Muscle layer of colon (tissue), 2 donors: ENCODE results near the gene PCDHGC3.

ENCODE experiments used
- H3K27ac ChIP-seq: one replicate; pipeline ENCODE4 v1.7.0; 2013; ENCODE audit warnings: low read depth, mild to moderate bottlenecking, low read length, moderate library complexity
- H3K27me3 ChIP-seq, 2 donors: one replicate each; pipeline ENCODE4 v1.7.0; 2013; ENCODE audit warnings: low read length in 2 of 2, mild to moderate bottlenecking in 2 of 2; ENCODE audit not compliant: insufficient read depth in 2 of 2, control insufficient read depth in 1 of 2
- H3K36me3 ChIP-seq: one replicate; pipeline ENCODE4 v1.7.0; 2013; ENCODE audit warnings: mild to moderate bottlenecking, low read length; ENCODE audit not compliant: insufficient read depth
- H3K4me1 ChIP-seq: one replicate; pipeline ENCODE4 v1.7.0; 2013; ENCODE audit warnings: mild to moderate bottlenecking, low read length; ENCODE audit not compliant: insufficient read depth
- H3K4me3 ChIP-seq, 2 donors: one replicate each; pipeline ENCODE4 v1.7.0; 2013; ENCODE audit warnings: low read length in 2 of 2, low read depth in 1 of 2, mild to moderate bottlenecking in 1 of 2, moderate library complexity in 1 of 2
- H3K9ac ChIP-seq: one replicate; pipeline ENCODE4 v1.7.0; 2013; ENCODE audit warnings: low read length
- H3K9me3 ChIP-seq: one replicate; pipeline ENCODE4 v1.7.0; 2013; ENCODE audit warnings: mild to moderate bottlenecking, low read length
- donor health status: abdominal sarcoma.
- donor health status: Adenocarcinoma of cecum.

Gene PCDHGC3

DNA sequence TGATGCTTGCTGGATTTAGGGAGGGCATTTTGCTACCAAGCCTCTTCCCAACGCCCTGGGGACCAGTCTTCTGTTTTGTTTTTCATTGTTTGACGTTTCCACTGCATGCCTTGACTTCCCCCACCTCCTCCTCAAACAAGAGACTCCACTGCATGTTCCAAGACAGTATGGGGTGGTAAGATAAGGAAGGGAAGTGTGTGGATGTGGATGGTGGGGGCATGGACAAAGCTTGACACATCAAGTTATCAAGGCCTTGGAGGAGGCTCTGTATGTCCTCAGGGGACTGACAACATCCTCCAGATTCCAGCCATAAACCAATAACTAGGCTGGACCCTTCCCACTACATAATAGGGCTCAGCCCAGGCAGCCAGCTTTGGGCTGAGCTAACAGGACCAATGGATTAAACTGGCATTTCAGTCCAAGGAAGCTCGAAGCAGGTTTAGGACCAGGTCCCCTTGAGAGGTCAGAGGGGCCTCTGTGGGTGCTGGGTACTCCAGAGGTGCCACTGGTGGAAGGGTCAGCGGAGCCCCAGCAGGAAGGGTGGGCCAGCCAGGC is 36.1 kb downstream of the PCDHGC3 start:
- H3K27me3 ChIP-seq: no peaks in the 10 kb centered on the region
- H3K27ac ChIP-seq: peak overlapping the region; percentile 88
- H3K36me3 ChIP-seq: peaks cover 22% of the 10 kb centered on the region
- peaks cover 54% of the 10 kb centered on the region for H3K4me1 ChIP-seq
- no peak overlapping the region for H3K9ac ChIP-seq
- no peaks in the 10 kb centered on the region for H3K9me3 ChIP-seq
- H3K4me3 ChIP-seq: peak overlapping the region in 1 of 2 donors; percentile 92

GRCh38 chr5:141512390-141512910 is 36.7 kb downstream of the PCDHGC3 start:
- H3K27ac ChIP-seq: peak overlapping the region; percentile 88
- H3K36me3 ChIP-seq: peaks cover 24% of the 10 kb centered on the region
- H3K9ac ChIP-seq: peak overlapping the region; percentile 66
- H3K4me1 ChIP-seq: peaks cover 48% of the 10 kb centered on the region
- H3K4me3 ChIP-seq: peak overlapping the region; percentile 83 to 92
- no peaks in the 10 kb centered on the region for H3K9me3 ChIP-seq
- H3K27me3 ChIP-seq: no peaks in the 10 kb centered on the region

DNA sequence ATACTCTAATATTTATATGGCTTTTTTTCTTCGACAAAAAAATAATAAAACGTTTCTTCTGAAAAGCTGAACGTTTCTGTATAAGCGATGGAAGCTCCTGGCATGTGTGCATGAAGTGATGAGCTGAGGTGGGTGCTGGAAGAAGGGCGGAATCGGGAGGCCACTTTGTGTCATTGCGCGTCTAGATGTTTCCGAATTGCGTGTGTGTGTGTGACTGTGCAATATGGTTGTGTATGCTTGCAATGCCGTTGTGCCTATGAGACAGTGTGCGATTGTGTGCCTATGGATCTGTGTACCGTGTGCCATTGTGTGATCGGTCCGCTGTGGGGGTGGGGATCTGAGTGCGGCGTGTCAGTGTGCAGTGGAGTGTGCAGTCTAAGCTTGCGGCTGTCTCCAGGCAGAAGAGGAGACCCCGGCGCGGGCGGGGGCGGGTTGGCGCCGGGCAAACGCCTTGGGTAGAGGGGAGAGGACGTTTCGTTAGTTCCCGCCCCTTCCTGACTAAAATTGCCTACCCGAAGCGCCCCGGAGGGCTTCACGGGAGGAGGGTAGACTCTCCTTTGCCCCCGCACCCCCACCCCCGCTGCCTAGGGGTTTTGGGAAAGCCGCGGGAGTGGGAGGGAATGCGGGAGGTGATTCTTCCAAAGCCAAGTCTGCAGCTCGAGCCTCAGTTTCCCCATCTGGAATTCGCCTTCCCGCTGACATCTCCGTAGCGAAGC is 37.3 kb downstream of the PCDHGC3 start:
- H3K4me1 ChIP-seq: peaks cover 42% of the 10 kb centered on the region
- peaks cover 24% of the 10 kb centered on the region for H3K36me3 ChIP-seq
- peak overlapping the region; percentile 83 to 92 for H3K4me3 ChIP-seq
- H3K9ac ChIP-seq: peak overlapping the region; percentile 66
- H3K27me3 ChIP-seq: no peaks in the 10 kb centered on the region
- no peaks in the 10 kb centered on the region for H3K9me3 ChIP-seq
- H3K27ac ChIP-seq: peak overlapping the region; percentile 88

- peak overlapping the region; percentile 83 to 92 for H3K4me3 ChIP-seq
- no peaks in the 10 kb centered on the region for H3K9me3 ChIP-seq
- no peaks in the 10 kb centered on the region for H3K27me3 ChIP-seq
- peaks cover 36% of the 10 kb centered on the region for H3K4me1 ChIP-seq
- peaks cover 24% of the 10 kb centered on the region for H3K36me3 ChIP-seq
- H3K27ac ChIP-seq: peak overlapping the region; percentile 88
- H3K9ac ChIP-seq: peak overlapping the region; percentile 66
These were observed 38.0 kb downstream of the PCDHGC3 start for GRCh38 chr5:141513627-141514329.

DNA sequence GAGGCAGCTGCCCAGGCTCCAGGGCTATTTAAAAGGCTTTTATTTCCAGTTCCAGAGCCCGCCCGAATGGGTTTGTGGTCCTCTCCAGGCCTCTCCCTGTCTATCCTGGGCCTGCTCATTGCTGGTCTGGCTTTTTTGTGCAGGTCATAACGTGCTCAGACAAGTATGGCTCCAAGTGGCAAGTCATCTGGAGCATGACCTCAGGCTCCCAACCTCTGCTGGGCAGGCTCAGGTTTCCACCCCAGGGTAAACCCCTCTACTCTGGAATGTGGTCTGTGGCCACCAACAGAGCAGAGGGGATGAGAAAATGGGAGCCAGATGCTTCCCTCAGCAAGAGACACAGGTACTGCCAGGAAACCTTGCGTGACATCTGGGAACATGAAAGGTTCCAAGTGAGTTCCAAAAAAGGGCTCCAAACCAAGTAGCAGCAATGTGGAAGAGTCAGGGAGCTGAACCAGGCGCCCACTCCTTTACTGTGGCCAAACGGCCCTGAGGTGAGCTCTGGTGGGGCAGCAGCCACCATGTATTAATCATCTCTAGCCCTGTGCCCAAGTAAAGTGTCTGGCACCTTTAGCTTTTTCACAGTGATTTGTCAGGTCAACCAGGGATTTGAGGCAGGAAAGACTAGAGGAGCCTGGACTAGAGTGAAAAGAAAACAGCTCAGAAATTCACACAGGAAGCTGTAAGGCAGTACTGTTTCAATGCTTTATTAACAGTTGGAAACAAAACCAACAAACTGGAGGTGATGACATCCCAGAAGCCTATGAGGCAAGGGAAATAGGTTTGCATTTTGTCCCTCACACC is 38.8 kb downstream of the PCDHGC3 start:
- Histone ChIP-seq H3K36me3 (peaks cover 24% of the 10 kb centered on the region), H3K27ac (peak overlapping the region; percentile 88), H3K4me1 (peaks cover 30% of the 10 kb centered on the region), H3K9ac (peak overlapping the region; percentile 66), H3K4me3 (peak overlapping the region; percentile 83 to 92), H3K9me3 (no peaks in the 10 kb centered on the region), H3K27me3 (no peaks in the 10 kb centered on the region)

- H3K4me1 ChIP-seq: peaks cover 24% of the 10 kb centered on the region
- H3K36me3 ChIP-seq: peaks cover 29% of the 10 kb centered on the region
- no peak overlapping the region for H3K4me3 ChIP-seq
- no peak overlapping the region for H3K9ac ChIP-seq
- H3K27me3 ChIP-seq: no peaks in the 10 kb centered on the region
- no peaks in the 10 kb centered on the region for H3K9me3 ChIP-seq
- peak overlapping the region; percentile 88 for H3K27ac ChIP-seq
These were observed 39.4 kb downstream of the PCDHGC3 start for GRCh38 chr5:141515141-141515540.

DNA sequence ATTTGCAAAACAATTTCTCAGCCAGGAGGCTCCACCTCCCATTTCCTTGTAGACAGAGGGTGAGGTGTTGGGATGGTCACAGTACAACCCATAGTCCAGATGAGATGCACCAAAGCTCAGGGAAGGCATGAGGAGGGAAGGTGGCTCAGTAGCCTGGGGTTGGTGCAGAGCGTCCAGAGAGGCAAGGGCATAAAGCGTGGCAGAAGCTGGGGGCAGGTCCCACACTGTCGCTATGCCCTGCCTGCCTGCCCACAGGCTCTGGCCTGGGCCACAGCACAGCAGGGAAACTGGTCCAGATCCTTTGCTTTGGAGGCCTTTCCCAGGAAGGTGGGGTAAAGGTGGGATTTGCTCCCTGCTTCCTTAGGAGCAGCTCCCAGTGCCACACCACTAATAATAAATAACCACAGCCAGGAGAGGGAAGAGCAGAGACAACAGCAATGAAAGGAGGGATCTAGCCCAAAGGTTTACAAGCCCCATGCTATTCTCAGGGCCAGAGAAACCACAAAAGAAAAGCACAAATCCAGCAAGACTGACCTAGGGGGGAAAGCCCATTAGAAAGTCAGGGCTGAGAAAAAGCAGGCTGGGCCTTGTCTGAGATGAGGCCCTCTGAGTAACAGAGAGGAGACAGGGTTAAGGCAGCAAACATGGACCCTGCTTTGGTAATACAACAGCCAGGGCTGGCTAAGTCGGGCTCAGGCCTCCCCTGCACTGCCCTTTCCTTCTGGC is 40.3 kb downstream of the PCDHGC3 start:
- Histone ChIP-seq H3K9me3 (no peaks in the 10 kb centered on the region), H3K4me3 (no peak overlapping the region), H3K4me1 (peaks cover 22% of the 10 kb centered on the region), H3K27ac (peak overlapping the region; percentile 88), H3K27me3 (no peaks in the 10 kb centered on the region), H3K36me3 (peaks cover 23% of the 10 kb centered on the region), H3K9ac (no peak overlapping the region)

DNA sequence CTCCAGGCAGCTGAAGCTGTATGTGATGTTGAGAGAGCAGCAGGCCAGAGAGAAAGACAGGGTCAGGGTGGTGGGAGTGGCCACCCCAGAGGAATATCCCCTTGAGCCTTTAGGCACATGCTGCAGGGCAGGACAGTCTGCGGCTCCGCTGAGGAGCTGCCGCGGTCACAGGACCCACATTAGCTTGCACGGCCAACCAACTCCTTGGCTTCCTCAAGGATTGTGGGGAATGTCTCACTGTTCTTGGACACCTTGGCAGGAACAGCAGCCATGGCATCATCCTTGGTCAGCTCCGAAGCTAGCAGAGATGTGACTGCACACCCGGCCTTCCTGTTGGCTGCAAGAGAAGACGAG is 40.9 kb downstream of the PCDHGC3 start:
- Histone ChIP-seq H3K36me3 (peaks cover 18% of the 10 kb centered on the region), H3K27ac (no peak overlapping the region), H3K9ac (no peak overlapping the region), H3K4me1 (peaks cover 24% of the 10 kb centered on the region), H3K9me3 (no peaks in the 10 kb centered on the region), H3K4me3 (no peak overlapping the region), H3K27me3 (no peaks in the 10 kb centered on the region)

DNA sequence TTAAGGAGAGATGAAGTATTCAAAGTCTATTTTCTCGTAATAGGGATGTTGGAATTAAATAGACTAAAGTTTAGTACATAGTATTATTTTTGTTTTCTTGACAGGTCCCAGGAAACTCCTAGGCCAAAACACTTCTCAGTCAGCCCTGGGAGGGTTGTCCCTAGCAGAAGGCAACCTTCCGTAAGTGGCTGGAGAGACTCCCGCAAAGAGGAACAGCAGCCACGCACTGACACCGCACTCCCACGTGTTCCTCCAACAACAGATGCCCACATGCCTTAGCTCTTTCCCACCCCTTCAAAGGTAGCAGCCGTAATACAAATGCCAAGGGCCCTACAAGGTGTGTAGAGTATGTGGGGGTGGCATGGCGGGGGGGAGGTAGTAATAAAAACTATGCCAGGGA is 41.5 kb downstream of the PCDHGC3 start:
- Histone ChIP-seq H3K4me1 (peaks cover 31% of the 10 kb centered on the region), H3K27me3 (no peaks in the 10 kb centered on the region), H3K4me3 (no peak overlapping the region), H3K27ac (no peak overlapping the region), H3K36me3 (peaks cover 16% of the 10 kb centered on the region), H3K9ac (no peak overlapping the region), H3K9me3 (no peaks in the 10 kb centered on the region)

- H3K27ac ChIP-seq: no peak overlapping the region
These were observed 42.3 kb downstream of the PCDHGC3 start for GRCh38 chr5:141517880-141518617.

More at GRCh38 chr5:141517880-141518617, 42.3 kb downstream of the PCDHGC3 start:
- no peak overlapping the region for H3K9ac ChIP-seq
- H3K36me3 ChIP-seq: peaks cover 16% of the 10 kb centered on the region
- no peaks in the 10 kb centered on the region for H3K27me3 ChIP-seq
- no peaks in the 10 kb centered on the region for H3K9me3 ChIP-seq
- no peak overlapping the region for H3K4me3 ChIP-seq
- H3K4me1 ChIP-seq: peaks cover 31% of the 10 kb centered on the region
